NK-92 (cell line): ENCODE results near the gene SIDT2.

Source experiments
- DNase-seq: peaks from one replicate; lab custom pipeline; 2025; ENCODE audit not compliant: unreplicated experiment; lab: John Stamatoyannopoulos, UW

Gene SIDT2

GRCh38 chr11:117188620-117189081 lies 10.1 kb downstream of the SIDT2 start:
- DNase-seq: no peak

GRCh38 chr11:117189191-117189940 lies 10.8 kb downstream of the SIDT2 start:
- DNase-seq: no peak

GRCh38 chr11:117189941-117190544 lies 11.5 kb downstream of the SIDT2 start:
- DNase-seq: no peak

DNA sequence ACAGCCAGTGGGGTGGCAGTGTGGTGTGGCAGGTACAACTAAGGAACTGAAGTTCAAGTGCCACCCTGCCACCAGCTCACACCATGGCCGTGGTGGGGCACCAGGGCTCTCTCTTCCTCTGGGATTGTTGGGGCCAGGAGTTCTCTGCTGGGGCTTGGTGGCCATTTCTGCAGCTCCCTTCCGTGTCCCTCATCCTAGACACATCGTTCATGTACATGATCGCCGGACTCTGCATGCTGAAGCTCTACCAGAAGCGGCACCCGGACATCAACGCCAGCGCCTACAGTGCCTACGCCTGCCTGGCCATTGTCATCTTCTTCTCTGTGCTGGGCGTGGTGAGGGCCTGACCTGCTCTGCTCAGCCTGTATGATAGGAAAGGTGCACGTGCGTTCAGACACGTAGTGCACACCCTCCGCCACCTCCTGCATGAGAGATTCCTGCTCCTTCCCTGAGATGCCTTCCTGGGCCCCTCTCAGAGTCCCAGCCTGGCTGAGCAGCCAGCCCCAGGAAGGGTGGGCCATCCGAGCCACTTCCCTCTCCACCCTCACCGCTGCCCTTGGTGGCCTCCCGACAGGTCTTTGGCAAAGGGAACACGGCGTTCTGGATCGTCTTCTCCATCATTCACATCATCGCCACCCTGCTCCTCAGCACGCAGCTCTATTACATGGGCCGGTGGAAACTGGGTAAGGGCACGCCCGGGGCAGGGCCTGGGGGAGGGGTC lies 13.3 kb downstream of the SIDT2 start:
- no peak for DNase-seq

DNA sequence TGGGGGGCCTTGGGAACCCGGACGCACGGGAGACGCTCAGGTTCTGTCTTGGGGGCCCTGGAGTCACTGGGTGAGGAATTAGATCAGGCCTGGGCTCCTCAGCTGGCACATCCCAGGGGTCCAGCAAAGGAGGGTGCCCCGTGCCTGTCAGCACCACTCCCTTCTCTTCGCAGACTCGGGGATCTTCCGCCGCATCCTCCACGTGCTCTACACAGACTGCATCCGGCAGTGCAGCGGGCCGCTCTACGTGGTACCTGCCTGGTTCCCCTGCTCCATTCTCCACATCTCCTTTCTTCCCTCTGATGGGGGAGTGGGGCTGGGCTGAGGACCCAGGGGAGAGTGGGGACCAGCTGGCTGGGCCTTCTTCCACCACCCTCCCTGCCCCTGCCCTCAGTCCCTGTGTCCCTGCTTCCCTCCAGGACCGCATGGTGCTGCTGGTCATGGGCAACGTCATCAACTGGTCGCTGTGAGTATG lies 13.9 kb downstream of the SIDT2 start:
- DNase-seq: no peak

GRCh38 chr11:117193130-117194020 lies 14.8 kb downstream of the SIDT2 start:
- no peak for DNase-seq

GRCh38 chr11:117194267-117194666 lies 15.7 kb downstream of the SIDT2 start:
- DNase-seq: no peak

- no peak for DNase-seq
Measured at GRCh38 chr11:117195258-117195657, 16.7 kb downstream of the SIDT2 start.

- no peak for DNase-seq
Measured at GRCh38 chr11:117195761-117196160, 17.2 kb downstream of the SIDT2 start.

GRCh38 chr11:117197006-117197405 lies 18.5 kb downstream of the SIDT2 start:
- DNase-seq: no peak

DNA sequence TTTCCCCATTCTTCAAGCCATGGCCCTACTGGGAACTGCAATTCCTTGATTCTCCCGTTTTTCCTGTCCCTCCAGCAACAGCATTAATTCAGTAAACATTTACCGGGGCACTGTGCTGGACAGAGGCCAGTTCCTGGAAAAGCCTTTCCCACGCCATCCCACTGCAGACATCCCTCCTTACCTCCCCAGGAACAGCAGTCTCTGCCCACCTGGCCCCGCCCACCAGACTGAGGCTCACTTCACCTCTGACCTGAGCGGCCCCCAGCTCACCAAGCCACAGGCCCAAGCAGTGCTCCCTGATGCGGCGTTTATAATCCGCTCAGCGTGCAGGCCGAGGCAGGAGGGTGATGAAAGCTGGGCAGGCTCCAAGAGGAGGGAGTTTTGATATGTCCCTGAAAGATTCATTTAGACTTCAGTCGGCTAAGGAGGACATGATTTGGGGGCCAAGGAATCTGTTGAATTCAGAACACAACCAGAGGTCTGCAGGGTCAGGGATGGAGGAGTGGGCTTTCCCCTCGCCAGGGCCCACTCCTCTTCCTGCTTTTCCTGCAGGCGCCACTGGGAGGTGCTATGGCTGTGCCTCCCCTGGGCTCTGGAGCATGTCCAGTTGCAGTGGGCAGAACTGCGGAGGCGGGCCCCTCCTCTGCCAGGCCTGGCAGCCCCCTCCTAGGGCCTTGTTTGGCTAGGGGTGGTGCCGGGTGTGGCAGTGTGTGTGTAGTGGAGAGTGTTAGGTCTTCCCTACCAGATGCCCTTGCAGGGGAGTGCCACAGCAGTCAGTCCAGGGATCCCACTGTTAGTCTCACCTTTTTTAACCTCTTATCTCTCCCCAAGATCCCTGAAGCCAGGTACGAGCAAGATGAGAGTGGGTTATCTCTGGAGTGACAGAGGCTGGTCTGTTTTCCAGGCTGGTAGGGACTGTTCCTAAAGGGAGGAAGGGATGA lies 19.2 kb downstream of the SIDT2 start:
- no peak for DNase-seq

- no peak for DNase-seq
Measured at GRCh38 chr11:117198613-117199012, 20.1 kb downstream of the SIDT2 start.

DNA sequence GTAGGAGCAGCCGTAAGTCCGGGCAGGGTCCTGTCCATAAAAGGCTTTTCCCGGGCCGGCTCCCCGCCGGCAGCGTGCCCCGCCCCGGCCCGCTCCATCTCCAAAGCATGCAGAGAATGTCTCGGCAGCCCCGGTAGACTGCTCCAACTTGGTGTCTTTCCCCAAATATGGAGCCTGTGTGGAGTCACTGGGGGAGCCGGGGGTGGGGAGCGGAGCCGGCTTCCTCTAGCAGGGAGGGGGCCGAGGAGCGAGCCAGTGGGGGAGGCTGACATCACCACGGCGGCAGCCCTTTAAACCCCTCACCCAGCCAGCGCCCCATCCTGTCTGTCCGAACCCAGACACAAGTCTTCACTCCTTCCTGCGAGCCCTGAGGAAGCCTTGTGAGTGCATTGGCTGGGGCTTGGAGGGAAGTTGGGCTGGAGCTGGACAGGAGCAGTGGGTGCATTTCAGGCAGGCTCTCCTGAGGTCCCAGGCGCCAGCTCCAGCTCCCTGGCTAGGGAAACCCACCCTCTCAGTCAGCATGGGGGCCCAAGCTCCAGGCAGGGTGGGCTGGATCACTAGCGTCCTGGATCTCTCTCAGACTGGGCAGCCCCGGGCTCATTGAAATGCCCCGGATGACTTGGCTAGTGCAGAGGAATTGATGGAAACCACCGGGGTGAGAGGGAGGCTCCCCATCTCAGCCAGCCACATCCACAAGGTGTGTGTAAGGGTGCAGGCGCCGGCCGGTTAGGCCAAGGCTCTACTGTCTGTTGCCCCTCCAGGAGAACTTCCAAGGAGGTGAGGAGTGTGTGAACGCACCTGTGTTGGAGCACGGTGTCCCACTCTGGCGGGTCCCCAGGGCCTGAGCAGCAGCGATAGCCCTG lies 20.7 kb downstream of the SIDT2 start, which contains the start of gene TAGLN:
TSS of gene TAGLN (plus strand) at position 318 of the 863 bp plus-strand sequence. CDS start 3,644 bp downstream, outside the sequence.
- DNase-seq: no peak

- DNase-seq: no peak
Measured at GRCh38 chr11:117199916-117200812, 21.6 kb downstream of the SIDT2 start.

DNA sequence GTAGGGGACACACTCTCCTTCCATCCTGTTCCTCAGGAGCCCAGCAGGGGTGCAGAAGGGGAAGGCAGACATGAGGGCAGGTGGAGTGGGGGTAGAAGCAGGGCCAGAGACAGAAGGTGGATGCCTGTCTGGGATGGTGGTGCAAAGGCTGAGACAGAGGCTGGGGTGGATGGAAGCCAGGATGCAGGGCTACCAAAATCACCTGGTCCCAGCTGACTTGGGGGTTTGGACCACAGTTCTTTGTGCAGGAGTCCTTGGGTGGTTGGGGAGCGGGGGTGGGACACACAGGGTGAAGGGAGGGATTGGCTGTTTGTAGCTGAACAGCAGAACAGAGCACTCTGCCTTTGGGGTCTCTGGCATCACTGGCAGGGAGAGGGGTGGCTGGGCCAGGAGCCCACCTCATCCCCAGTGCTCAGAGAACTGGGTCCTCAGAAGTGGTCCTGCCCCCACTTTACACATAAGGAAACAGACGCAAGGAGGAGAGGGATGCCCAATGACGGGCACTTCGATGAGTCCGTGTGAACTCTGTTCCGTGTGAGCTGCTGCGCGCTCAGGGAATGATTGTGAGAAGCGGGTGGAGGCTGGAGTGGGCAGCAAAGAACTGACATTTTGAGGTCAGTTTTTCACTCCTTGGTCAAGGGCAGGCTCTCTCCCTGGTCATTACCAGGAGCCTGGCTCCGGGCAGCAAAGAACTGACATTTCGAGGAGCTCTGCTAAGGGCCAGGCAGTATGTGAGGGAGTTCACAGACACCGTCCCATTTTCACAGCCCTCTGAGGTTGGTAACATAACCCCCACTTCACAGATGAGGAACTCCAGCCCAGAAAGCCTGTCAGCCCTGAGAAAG lies 22.5 kb downstream of the SIDT2 start:
- DNase-seq: no peak

DNA sequence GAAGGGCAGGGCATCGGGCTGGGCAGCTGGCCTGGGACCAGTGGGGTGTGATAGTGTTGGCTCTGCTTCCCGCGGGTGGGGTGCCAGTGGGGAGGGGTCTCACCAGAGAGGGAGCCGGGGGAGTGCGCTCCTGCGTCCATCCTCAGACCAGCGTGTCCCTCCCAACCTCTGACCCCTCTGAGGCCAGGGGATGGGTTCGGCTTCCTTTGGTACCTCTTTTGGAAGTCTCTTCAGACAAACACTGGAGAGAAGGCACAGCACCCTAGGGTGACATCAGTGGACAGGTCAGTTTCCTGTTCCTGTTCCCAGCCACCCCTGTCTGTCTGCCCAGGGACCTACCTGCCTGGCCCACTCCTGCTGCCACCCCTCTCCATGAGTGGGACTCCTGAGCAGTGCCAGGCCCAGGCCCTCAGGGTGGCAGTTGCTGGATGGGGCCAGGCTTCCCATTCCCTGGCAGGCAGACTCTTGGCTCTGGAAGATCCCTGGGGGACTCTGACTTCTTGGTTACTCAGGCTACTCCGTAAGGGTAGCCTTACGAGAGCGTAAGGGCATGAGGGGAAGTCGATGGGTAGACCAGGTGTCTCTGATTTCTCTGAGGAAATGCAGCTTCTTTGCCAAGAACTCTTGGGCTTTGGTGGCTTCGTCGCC lies 23.2 kb downstream of the SIDT2 start:
- DNase-seq: no peak
